ENCODE measurements around the gene RMI1.
A peak's percentile ranks its signal among the peaks of the same experiment; 100 is the strongest.

Gene RMI1

DNA sequence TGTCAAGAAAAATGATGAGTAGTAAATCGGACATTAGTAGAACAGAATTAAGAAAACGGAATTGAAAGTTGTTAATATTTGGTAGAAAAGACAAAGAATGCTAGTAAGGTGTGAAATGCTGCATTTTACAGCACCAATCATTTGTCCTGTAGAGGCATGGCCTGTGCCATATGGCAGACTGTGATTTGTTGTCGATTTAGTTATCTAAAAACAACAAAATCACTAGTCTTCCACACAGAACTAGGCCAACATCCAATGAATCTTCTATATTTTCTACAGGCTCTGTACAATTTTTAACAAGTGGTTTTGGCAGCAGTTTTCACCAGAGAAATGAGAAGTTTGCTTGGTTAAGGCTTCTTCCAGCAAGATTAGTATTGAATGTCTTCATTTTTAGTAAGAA lies 11.0 kb upstream of the RMI1 start:
- Histone ChIP-seq H3K27ac (replicated peaks) (no peak overlapping the region), H3K27me3 (ENCODE audit: insufficient read depth, poor library complexity, severe bottlenecking) (no peaks in the 10 kb centered on the region), H3K4me3 (replicated peaks; ENCODE audit: insufficient read depth, low read length) (no peak overlapping the region)
- TF ChIP-seq GABPA (IDR thresholded peaks at IDR 0.05; ENCODE audit: low read depth): no peak
- no peak for TF ChIP-seq POLR2AphosphoS5 (IDR thresholded peaks at IDR 0.05; ENCODE audit: low read depth)
- no peak for DNase-seq (ENCODE audit: low read depth in 1 of 2, low spot score in 1 of 2)

DNA sequence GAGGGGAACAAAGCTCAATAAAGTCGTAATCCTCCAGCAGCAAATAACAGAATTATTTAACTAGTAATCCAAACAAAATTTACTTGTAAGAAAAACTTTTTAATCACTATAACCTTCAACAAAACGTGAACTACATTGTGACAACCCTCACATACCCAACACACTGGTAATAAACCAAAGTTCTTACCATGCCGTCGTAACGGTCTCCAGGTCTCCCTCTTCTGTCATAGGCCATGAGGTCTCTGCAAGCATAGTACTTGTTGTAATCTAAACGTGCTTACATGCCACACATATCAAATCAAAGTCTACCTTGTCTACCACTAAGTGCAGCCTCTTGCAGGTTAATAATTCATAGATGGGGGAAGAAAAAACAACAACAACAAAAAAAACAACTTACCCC lies 9.1 kb upstream of the RMI1 start:
- TF ChIP-seq GABPA (IDR thresholded peaks at IDR 0.05; ENCODE audit: low read depth) (no peak), POLR2AphosphoS5 (IDR thresholded peaks at IDR 0.05; ENCODE audit: low read depth) (0 out of 2 replicates have a peak, but pooled peaks have one; percentile 20)
- DNase-seq (ENCODE audit: low read depth in 1 of 2, low spot score in 1 of 2): no peak

DNA sequence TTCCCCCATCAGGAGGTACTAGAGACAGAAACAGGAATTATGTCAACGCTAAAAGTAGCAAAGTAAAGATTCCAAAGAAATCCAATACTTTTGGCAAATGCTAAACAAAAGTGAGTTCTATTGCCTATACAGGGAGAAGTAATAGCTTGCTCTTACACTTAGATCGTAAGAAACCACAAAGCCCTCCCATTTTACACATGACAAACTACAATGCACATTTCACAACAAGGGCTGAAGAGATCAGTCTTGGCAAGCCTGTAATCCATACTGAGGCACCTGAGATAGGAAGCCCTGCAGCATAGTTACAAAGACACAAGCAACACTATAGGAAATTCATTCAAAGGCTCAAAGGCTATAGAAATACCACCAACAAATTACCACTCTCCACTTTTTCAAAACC lies 8.3 kb upstream of the RMI1 start:
- Histone ChIP-seq H3K4me3 (replicated peaks; ENCODE audit: insufficient read depth, low read length) (no peak overlapping the region), H3K27ac (replicated peaks) (no peak overlapping the region), H3K27me3 (ENCODE audit: insufficient read depth, poor library complexity, severe bottlenecking) (no peaks in the 10 kb centered on the region)
- no peak for TF ChIP-seq SPI1 (IDR thresholded peaks at IDR 0.05; ENCODE audit: borderline replicate concordance, low read depth)
- TF ChIP-seq, protein P1, sequence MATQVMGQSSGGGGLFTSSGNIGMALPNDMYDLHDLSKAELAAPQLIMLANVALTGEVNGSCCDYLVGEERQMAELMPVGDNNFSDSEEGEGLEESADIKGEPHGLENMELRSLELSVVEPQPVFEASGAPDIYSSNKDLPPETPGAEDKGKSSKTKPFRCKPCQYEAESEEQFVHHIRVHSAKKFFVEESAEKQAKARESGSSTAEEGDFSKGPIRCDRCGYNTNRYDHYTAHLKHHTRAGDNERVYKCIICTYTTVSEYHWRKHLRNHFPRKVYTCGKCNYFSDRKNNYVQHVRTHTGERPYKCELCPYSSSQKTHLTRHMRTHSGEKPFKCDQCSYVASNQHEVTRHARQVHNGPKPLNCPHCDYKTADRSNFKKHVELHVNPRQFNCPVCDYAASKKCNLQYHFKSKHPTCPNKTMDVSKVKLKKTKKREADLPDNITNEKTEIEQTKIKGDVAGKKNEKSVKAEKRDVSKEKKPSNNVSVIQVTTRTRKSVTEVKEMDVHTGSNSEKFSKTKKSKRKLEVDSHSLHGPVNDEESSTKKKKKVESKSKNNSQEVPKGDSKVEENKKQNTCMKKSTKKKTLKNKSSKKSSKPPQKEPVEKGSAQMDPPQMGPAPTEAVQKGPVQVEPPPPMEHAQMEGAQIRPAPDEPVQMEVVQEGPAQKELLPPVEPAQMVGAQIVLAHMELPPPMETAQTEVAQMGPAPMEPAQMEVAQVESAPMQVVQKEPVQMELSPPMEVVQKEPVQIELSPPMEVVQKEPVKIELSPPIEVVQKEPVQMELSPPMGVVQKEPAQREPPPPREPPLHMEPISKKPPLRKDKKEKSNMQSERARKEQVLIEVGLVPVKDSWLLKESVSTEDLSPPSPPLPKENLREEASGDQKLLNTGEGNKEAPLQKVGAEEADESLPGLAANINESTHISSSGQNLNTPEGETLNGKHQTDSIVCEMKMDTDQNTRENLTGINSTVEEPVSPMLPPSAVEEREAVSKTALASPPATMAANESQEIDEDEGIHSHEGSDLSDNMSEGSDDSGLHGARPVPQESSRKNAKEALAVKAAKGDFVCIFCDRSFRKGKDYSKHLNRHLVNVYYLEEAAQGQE (IDR thresholded peaks at IDR 0.05; ENCODE audit: insufficient replicate concordance, low read depth): no peak
- no peak for TF ChIP-seq GABPA (IDR thresholded peaks at IDR 0.05; ENCODE audit: low read depth)
- no peak for TF ChIP-seq POLR2AphosphoS5 (IDR thresholded peaks at IDR 0.05; ENCODE audit: low read depth)
- TF ChIP-seq, protein P2, sequence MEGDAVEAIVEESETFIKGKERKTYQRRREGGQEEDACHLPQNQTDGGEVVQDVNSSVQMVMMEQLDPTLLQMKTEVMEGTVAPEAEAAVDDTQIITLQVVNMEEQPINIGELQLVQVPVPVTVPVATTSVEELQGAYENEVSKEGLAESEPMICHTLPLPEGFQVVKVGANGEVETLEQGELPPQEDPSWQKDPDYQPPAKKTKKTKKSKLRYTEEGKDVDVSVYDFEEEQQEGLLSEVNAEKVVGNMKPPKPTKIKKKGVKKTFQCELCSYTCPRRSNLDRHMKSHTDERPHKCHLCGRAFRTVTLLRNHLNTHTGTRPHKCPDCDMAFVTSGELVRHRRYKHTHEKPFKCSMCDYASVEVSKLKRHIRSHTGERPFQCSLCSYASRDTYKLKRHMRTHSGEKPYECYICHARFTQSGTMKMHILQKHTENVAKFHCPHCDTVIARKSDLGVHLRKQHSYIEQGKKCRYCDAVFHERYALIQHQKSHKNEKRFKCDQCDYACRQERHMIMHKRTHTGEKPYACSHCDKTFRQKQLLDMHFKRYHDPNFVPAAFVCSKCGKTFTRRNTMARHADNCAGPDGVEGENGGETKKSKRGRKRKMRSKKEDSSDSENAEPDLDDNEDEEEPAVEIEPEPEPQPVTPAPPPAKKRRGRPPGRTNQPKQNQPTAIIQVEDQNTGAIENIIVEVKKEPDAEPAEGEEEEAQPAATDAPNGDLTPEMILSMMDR (IDR thresholded peaks at IDR 0.05; ENCODE audit: insufficient read depth, low read length): no peak
- DNase-seq (ENCODE audit: low read depth in 1 of 2, low spot score in 1 of 2): peak in 1 of 2 experiments; percentile 40

More for the DNA sequence above, 9.1 kb upstream of the RMI1 start:
- H3K4me3 ChIP-seq (replicated peaks; ENCODE audit: insufficient read depth, low read length): no peak overlapping the region
- H3K27me3 ChIP-seq (ENCODE audit: insufficient read depth, poor library complexity, severe bottlenecking): no peaks in the 10 kb centered on the region
- no peak overlapping the region for H3K27ac ChIP-seq (replicated peaks)

DNA sequence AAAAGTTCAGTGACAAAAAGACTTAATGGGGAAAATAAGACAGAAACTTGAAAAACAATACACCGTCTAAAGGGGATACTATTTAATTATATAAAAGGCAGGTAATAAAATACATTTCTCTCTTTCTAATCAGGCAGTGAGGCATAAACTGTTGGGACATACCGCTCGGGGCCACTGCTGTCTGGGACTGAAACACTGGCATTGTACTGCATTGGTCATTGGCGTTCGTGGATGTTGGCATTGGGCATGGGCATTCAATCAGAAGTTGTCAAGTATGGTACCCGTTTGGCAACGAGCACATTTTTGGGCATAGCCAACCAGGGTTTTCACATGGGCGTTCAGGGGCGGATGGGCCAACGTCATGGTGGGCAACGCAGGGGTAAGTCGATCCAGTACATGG lies 5.3 kb upstream of the RMI1 start:
- Histone ChIP-seq H3K27ac (replicated peaks) (no peak overlapping the region), H3K4me3 (replicated peaks; ENCODE audit: insufficient read depth, low read length) (no peak overlapping the region), H3K27me3 (ENCODE audit: insufficient read depth, poor library complexity, severe bottlenecking) (no peaks in the 10 kb centered on the region)
- TF ChIP-seq, protein P1 (IDR thresholded peaks at IDR 0.05; ENCODE audit: insufficient replicate concordance, low read depth): no peak
- 0 out of 2 replicates have a peak, but pooled peaks have one; percentile 30 for TF ChIP-seq POLR2AphosphoS5 (IDR thresholded peaks at IDR 0.05; ENCODE audit: low read depth)
- no peak for DNase-seq (ENCODE audit: low read depth in 1 of 2, low spot score in 1 of 2)

DNA sequence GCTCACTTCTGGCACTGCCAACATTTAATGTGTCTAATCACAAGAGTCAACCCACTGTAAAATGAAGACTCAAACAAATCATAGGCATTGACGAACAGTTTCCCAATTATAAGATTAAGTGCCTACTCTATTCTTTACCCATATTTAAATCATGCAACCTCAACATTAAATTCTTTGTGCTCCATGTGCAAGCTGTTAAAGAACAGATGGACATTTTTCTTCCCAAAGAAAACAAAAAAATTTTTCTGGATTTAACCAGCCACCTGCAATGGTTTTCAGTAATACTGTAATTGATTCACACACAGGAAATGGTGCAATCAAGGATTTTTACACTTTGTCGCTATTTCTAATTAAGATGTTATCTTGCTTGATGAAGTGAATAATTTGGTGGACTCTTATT lies 4.2 kb upstream of the RMI1 start:
- Histone ChIP-seq H3K27ac (replicated peaks) (no peak overlapping the region), H3K4me3 (replicated peaks; ENCODE audit: insufficient read depth, low read length) (no peak overlapping the region), H3K27me3 (ENCODE audit: insufficient read depth, poor library complexity, severe bottlenecking) (no peaks in the 10 kb centered on the region)
- DNase-seq (ENCODE audit: low read depth in 1 of 2, low spot score in 1 of 2): no peak
- TF ChIP-seq POLR2AphosphoS5 (IDR thresholded peaks at IDR 0.05; ENCODE audit: low read depth) (no peak), SPI1 (IDR thresholded peaks at IDR 0.05; ENCODE audit: borderline replicate concordance, low read depth) (no peak)

DNA sequence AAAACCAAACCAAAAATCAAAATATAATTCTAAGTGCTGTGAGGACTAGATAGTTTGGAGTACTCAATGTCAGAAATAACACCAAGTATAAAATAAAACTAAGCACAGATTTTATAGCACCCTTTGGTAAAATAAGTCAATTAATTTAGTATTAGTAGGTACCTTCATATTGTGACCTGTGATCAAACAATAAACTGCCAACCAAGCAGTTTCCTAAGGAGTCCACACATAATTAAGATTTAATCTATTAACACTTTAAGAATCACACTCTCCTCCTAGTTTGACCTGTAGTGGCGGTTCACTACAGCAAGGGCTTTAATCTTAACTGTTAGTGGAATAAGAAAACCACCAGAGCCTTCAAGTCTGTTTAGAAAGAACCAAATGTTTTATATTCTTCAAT lies 3.4 kb upstream of the RMI1 start:
- Histone ChIP-seq H3K27ac (replicated peaks) (no peak overlapping the region), H3K4me3 (replicated peaks; ENCODE audit: insufficient read depth, low read length) (peak overlapping the region; percentile 63; the same call in 1 of the 2 replicates), H3K27me3 (ENCODE audit: insufficient read depth, poor library complexity, severe bottlenecking) (no peaks in the 10 kb centered on the region)
- TF ChIP-seq SPI1 (IDR thresholded peaks at IDR 0.05; ENCODE audit: borderline replicate concordance, low read depth) (no peak), POLR2AphosphoS5 (IDR thresholded peaks at IDR 0.05; ENCODE audit: low read depth) (no peak), GABPA (IDR thresholded peaks at IDR 0.05; ENCODE audit: low read depth) (no peak)
- TF ChIP-seq, protein P2 (IDR thresholded peaks at IDR 0.05; ENCODE audit: insufficient read depth, low read length): no peak
- no peak for DNase-seq (ENCODE audit: low read depth in 1 of 2, low spot score in 1 of 2)

Data from HL-60 (cell line).